Omental fat pad (tissue), 4 donors: ENCODE data around the gene PALM3. TPM values are rescaled to one million over a fixed set of nuclear protein-coding genes. Genes with fewer than 3 reads are reported as not detected.
"Not testable (repeated sequence)": the region's sequence is repeated elsewhere in the genome, so short reads cannot be mapped to it uniquely, and the experiment has no call there.

Experiments
- ATAC-seq: fragments of 150-250 bp; one replicate; pipeline ENCODE4 v1.9.1; 2016; ENCODE audit warnings: mild to moderate bottlenecking, moderate library complexity; ENCODE audit not compliant: low FRiP score
- DNase-seq: peaks from one replicate; pipeline ENCODE4 v3.0.0-alpha.2; 2019; ENCODE audit warnings: low spot score
- total RNA-seq, 4 donors: library from RNA; depleted of rRNA; stranded (reverse); fragments of >200 nt; gene quantifications; one replicate each; pipeline ENCODE4 v1.1.0, GENCODE V29; 2016
- TF ChIP-seq, protein P1 (sequence below), 3 donors: fragments of 450-650 bp; IDR thresholded peaks; one replicate each; pipeline ENCODE4 v1.5.1; 2016 to 2017; ENCODE audit warnings: antibody characterized with exemption in 3 of 3, mild to moderate bottlenecking in 3 of 3, moderate library complexity in 2 of 3

The PALM3 gene
- total RNA-seq, 4 donors from 2014 or later, result not detected

DNA sequence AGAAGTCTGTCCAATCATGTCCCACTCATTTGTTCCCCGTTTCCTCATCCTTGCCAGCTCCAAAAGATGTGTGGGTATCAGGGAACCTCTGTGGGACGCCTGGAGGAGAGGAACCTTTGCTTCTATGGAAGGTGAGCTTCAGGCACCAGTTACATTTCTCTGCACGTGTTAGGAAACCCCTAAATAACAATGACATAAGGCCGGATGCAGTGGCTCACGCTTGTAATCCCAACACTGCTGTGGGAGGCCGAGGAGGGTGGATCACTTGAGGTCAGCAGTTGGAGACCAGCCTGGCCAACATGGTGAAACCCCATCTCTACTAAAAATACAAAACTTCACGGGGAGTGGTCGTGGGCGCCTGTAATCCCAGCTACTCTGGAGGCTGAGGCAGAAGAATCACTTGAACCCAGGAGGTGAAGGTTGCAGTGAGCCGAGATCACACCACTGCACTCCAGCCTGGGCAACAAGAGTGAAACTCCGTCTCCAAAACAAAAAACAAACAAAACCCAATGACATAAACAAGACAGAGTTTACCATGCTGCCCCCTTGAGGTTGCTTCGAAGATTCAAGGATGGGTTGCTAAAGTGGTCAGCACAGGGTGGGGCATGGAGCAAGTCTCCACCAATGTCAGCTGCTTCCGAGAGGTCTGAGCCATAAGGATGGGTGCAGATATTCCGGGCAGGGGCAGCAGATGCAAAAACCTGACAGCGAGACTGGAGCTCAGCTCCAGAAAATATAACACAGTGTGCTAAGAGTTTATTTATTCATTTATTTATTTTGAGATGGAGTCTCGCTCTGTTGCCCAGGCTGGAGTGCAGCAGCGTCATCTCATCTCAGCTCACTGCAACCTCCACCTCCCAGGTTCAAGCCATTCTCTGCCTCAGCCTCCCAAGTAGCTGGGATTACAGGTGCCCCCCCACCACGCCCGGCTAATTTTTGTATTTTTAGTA lies 18.9 kb downstream of the PALM3 start:
- TF ChIP-seq, protein P1, sequence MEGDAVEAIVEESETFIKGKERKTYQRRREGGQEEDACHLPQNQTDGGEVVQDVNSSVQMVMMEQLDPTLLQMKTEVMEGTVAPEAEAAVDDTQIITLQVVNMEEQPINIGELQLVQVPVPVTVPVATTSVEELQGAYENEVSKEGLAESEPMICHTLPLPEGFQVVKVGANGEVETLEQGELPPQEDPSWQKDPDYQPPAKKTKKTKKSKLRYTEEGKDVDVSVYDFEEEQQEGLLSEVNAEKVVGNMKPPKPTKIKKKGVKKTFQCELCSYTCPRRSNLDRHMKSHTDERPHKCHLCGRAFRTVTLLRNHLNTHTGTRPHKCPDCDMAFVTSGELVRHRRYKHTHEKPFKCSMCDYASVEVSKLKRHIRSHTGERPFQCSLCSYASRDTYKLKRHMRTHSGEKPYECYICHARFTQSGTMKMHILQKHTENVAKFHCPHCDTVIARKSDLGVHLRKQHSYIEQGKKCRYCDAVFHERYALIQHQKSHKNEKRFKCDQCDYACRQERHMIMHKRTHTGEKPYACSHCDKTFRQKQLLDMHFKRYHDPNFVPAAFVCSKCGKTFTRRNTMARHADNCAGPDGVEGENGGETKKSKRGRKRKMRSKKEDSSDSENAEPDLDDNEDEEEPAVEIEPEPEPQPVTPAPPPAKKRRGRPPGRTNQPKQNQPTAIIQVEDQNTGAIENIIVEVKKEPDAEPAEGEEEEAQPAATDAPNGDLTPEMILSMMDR (IDR thresholded peaks at IDR 0.05), result peak in 1 of 3 donors; percentile 38
- DNase-seq, result not testable (repeated sequence)
- ATAC-seq, result peak; percentile 75

DNA sequence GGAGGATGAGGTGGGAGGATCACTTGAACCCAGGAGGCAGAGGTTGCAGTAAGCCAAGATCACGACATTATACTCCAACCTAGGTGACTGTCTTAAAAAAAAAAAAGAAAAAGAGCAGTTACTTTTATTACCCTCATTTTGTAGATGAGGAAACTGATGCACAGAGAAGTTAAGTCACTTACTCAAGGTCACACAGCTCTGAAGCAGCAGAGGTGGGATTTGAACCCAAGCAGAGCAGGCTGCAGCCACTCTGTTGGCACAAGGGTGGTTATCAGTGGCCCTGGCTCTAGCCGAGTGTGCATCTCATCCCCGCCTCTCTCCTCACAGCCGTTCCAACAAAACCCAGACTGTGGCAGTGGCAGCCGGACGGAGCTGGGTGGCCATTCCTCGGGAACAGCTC lies 22.7 kb downstream of the PALM3 start:
- TF ChIP-seq, protein P1 (IDR thresholded peaks at IDR 0.05), result no peak
- ATAC-seq, result no peak
- no peak for DNase-seq

DNA sequence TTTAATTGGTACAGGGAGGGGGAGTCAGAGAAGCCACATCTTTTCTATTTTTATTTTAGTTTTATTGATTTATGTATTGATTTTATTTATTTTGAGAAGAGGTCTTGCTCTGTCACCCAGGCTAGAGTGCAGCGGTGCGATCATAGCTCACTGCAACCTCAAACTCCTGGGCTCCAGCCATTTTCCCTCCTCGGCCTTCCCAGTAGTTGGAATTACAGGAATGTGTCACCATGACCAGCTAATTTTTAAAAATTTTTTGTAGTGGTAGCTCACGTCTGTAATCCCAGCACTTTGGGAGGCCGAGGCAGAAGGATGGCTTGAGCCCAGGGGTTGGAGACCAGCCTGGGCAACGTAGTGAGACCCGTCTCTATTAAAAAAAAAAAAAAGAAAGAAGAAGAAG lies 26.2 kb downstream of the PALM3 start:
- TF ChIP-seq, protein P1 (IDR thresholded peaks at IDR 0.05), result no peak
- DNase-seq (no peak), ATAC-seq (no peak)

GRCh38 chr19:14035159-14035558 lies 26.7 kb downstream of the PALM3 start:
- DNase-seq, ATAC-seq: not testable (repeated sequence)

DNA sequence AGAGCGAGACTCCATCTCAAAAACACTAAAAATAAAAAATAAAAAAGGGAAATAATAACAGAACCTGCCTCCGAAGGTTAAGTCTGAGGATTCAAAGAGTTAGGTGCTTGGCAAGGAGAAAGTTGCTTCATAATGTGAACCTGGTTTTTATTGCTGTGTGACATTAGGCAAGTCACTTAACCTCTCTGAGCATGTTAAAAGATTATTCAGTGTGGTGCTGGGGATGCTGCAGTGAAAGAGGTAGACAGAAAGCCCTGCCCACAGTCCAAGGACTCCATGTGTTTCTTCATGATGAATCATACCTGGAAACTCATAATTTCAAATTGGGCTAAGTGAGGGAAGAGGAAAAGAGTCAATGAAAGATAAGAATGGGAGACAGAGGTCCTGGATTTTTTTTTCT lies 27.9 kb downstream of the PALM3 start:
- DNase-seq (no peak), ATAC-seq (no peak)
- TF ChIP-seq, protein P1 (IDR thresholded peaks at IDR 0.05), result no peak

DNA sequence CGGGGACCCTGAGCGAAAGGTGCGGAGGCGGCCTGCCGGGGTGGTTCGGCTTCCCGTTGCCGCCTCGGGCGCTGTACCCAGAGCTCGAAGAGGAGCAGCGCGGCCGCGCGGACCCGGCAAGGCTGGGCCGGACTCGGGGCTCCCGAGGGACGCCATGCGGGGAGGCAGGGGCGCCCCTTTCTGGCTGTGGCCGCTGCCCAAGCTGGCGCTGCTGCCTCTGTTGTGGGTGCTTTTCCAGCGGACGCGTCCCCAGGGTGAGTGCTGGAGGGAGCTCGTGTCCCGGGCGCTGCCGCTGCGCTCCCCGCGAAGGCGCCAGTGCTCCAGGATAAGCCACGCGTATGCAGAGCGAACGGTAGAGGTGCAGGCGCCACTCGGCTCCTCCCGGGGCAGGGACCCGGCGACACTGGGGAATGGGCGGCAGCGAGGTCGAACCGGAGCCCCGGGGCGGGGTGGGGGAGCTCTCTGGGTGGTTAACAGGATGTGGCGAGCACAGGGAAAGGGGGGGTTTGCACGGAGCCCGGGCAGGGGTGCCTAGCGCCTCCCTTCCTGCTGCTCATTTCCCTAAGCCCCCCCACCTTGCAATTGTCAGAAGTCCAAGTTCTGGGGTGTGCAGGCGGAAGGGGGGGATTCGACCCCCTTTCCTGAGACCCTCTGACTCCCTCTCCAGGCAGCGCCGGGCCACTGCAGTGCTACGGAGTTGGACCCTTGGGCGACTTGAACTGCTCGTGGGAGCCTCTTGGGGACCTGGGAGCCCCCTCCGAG lies 30.0 kb downstream of the PALM3 start, which contains the start of gene IL27RA:
IL27RA (plus strand) TSS at position 44 of the 762 bp plus-strand sequence; CDS start at position 155, 111 bp downstream.
- TF ChIP-seq, protein P1 (IDR thresholded peaks at IDR 0.05), result no peak
- DNase-seq (no peak), ATAC-seq (peak; percentile 63)

GRCh38 chr19:14030997-14031718 lies 30.7 kb downstream of the PALM3 start:
- TF ChIP-seq, protein P1 (IDR thresholded peaks at IDR 0.05), result no peak
- DNase-seq (no peak), ATAC-seq (no peak)
